ENCODE measurements around the gene ASPRV1. TPM values are rescaled to one million over a fixed set of nuclear protein-coding genes. Genes with fewer than 3 reads are reported as not detected.

The ASPRV1 gene
- total and polyA plus RNA-seq, 2 donors (not counting 3 experiments of a cell fraction or from before 2014, with no cell fraction given) = 0.15 to 0.22 TPM

DNA sequence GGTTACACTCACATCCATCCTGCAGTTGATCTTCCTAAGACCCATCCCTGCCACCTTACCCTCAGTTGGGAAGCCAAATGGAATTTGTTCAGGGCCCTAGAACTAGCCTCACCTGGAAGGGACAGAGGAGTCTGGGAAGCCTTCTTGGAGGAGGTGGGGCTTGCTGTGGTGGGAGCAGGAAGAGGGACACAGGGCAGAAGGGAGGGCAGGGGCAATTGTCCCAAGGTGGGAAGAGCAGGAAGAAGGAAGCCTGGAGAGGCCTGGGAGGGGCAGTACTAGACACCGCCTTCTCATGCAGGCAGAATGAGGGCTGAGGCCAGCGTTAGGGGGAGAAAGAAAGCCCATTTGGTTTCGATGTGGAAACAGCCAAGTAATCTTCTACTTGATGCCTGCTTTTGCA lies 34.1 kb upstream of the ASPRV1 start:
- no peak overlapping the region for H3K4me3 ChIP-seq (replicated peaks in 1 of 3; ENCODE audit: insufficient read depth in 1 of 3, low read depth in 1 of 3, low read length in 3 of 3)
- H3K27ac ChIP-seq (ENCODE audit: insufficient read depth, low read depth, low read length) = no peak overlapping the region
- H2AFZ ChIP-seq (ENCODE audit: low read depth, low read length) = no peak overlapping the region
- FAIRE-seq = no peak
- ChIA-PET POLR2A (no interaction called here), CTCF (no interaction called here)
- TF ChIP-seq MYC (IDR thresholded peaks at IDR 0.05; ENCODE audit: low read depth, low read length) = no peak
- TF ChIP-seq POLR2AphosphoS5 (IDR thresholded peaks at IDR 0.05; ENCODE audit: insufficient read depth, low read depth, low read length) = no peak
- no peak for TF ChIP-seq GATA2 (IDR thresholded peaks at IDR 0.05; ENCODE audit: insufficient read depth, insufficient read length, low read depth, low read length)
- TF ChIP-seq FOS (IDR thresholded peaks at IDR 0.05; ENCODE audit: borderline replicate concordance, insufficient read depth, low read length) = no peak
- TF ChIP-seq, protein P1, sequence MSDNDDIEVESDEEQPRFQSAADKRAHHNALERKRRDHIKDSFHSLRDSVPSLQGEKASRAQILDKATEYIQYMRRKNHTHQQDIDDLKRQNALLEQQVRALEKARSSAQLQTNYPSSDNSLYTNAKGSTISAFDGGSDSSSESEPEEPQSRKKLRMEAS (IDR thresholded peaks at IDR 0.05; ENCODE audit: insufficient read depth, insufficient read length) = no peak
- no peak for TF ChIP-seq EZH2 (IDR thresholded peaks at IDR 0.05; ENCODE audit: borderline replicate concordance, low read depth, low read length, severe bottlenecking)
- TF ChIP-seq POLR2A (IDR thresholded peaks at IDR 0.05; ENCODE audit: low read depth, low read length) = no peak
- no peak for TF ChIP-seq JUN (IDR thresholded peaks at IDR 0.05; ENCODE audit: borderline replicate concordance, insufficient read depth, insufficient read length, low read depth)
- TF ChIP-seq, protein P2, sequence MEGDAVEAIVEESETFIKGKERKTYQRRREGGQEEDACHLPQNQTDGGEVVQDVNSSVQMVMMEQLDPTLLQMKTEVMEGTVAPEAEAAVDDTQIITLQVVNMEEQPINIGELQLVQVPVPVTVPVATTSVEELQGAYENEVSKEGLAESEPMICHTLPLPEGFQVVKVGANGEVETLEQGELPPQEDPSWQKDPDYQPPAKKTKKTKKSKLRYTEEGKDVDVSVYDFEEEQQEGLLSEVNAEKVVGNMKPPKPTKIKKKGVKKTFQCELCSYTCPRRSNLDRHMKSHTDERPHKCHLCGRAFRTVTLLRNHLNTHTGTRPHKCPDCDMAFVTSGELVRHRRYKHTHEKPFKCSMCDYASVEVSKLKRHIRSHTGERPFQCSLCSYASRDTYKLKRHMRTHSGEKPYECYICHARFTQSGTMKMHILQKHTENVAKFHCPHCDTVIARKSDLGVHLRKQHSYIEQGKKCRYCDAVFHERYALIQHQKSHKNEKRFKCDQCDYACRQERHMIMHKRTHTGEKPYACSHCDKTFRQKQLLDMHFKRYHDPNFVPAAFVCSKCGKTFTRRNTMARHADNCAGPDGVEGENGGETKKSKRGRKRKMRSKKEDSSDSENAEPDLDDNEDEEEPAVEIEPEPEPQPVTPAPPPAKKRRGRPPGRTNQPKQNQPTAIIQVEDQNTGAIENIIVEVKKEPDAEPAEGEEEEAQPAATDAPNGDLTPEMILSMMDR (IDR thresholded peaks at IDR 0.05; ENCODE audit: extremely low read depth in 1 of 2, insufficient read depth in 1 of 2, low read depth in 1 of 2, low read length in 2 of 2) = no peak
- intact Hi-C loops (cut with micrococcal nuclease) = no loop called here
- dilution Hi-C loops (cut with MboI; ENCODE audit: extremely low pct_ligation_motif_present, low sequenced_read_pairs) = no loop called here
- no peaks in the 10 kb centered on the region for H4K20me1 ChIP-seq (replicated peaks; ENCODE audit: control insufficient read depth, extremely low read depth, insufficient read depth, low read length)
- H3K9me1 ChIP-seq (replicated peaks; ENCODE audit: control insufficient read depth, extremely low read depth, insufficient read depth, low read length) = no peaks in the 10 kb centered on the region
- no peaks in the 10 kb centered on the region for H3K36me3 ChIP-seq (ENCODE audit: control insufficient read depth in 2 of 2, extremely low read depth in 1 of 2, insufficient read depth in 2 of 2, low read length in 2 of 2)
- no peaks in the 10 kb centered on the region for H3K9me3 ChIP-seq (replicated peaks; ENCODE audit: control insufficient read depth, insufficient read depth, low read length)
- no peaks in the 10 kb centered on the region for H3K4me1 ChIP-seq (ENCODE audit: control insufficient read depth, extremely low read depth, insufficient read depth, low read length)
- no peak overlapping the region for H3K4me2 ChIP-seq (ENCODE audit: insufficient read depth, low read length)
- no peaks in the 10 kb centered on the region for H3K27me3 ChIP-seq (ENCODE audit: control insufficient read depth in 2 of 2, insufficient read depth in 2 of 2, low read length in 2 of 2)
- no TSS peak for BruUV-seq (replicated peaks)
- H3K79me2 ChIP-seq (ENCODE audit: control insufficient read depth, insufficient read depth, low read length) = no peaks in the 10 kb centered on the region
- no peak for DNase-seq (ENCODE audit: low read depth, low spot score)
- no peak overlapping the region for H3K9ac ChIP-seq (replicated peaks; ENCODE audit: extremely low read depth, insufficient read depth, low read length)

All from endothelial cell of umbilical vein (primary cell).